Stimulated activated CD8-positive, alpha-beta memory T cell treated with anti-CD3 and anti-CD28 coated beads, Interleukin-4, amount 100 ng/mL, for 48 hours (primary cell): ENCODE measurements around the gene IRGC.
"Not testable (repeated sequence)": the region's sequence is repeated elsewhere in the genome, so short reads cannot be mapped to it uniquely, and the experiment has no call there.

Source experiments
- DNase-seq: peaks from one replicate; pipeline ENCODE4 v3.0.0-alpha.2; 2020

Gene IRGC

DNA sequence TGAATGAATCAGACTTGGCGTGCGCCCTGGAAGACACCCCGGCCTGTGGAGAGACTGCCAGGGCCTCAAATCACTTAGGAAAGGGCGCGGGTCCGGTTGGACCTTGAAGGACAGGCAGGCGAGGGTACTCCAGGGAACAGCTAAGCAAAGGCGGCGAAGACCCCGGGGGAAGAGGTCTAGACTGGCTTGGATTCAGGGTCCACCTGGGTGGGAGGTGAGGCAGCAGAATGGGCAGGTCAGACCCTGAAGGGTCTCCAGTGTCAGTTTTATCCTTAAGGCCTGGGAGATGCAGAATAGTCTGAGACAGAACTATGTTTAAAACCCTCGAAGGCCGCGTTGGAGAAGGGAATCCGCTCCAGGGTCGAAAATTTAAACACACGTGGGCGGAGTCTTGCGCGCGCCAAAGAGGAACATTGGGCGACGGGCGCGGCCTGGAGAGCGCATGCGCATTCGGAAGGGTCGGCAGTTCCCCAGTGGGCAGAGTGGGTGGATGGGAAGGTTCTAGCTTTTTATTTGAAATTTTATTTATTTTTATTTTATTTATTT is 39.5 kb downstream of the IRGC start:
- DNase-seq: peak; percentile 87

DNA sequence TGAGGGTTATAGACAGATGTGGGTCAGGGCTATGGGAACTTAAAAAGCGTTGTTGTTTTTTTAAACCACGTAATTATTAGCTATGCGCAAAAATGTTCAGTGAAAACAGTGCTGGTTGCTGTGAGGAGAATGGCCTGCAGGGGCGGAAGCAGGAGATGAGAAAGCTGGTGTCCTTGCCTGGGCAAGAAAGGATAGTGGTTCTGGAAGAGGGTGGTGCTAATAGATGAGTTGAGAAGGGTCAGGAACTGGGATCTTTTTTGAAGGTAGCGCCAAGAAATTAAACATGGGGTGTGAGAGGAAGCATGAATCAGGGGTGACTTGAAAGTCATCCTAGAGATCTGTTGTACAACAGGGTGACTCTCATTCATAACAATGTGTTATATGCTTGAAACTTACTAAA is 43.6 kb downstream of the IRGC start:
- DNase-seq: no peak

DNA sequence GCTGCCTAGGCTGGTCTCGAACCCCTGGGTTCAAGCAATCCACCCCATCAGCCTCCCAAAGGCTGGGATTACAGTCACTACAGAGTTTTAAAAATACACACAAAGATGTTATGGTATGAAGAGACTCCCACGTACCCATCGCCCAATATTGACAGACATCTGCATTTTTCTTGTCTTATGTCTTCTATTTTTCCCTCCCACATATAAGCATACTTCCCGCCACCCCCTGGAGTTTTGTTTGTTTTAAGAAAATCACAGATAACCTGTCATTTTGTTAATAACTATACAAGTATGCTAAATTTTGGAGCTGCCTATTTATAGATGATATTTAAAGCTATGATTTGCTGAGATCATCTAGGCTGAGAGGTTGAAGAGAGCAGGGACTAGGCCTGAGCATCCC is 45.1 kb downstream of the IRGC start:
- DNase-seq: no peak

DNA sequence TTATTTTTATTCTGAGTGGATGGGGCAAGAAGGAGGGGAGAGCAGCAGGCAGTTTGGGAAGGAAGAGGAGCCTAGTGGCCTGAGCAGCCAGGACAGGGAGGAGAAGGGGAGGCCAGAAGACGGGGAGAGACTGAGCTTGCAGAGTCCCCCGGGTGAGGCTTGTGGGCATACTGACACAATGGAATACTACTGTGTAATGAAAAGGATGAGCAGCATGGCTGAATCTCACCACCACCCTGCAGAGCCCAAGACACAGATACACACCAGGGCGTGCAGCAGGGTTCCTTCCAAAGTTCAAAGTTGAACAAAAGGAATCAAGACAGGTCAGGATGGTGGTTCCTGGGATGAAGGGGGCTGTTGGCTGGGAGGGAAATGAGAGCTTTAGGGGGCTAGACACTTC is 46.9 kb downstream of the IRGC start:
- DNase-seq: no peak

DNA sequence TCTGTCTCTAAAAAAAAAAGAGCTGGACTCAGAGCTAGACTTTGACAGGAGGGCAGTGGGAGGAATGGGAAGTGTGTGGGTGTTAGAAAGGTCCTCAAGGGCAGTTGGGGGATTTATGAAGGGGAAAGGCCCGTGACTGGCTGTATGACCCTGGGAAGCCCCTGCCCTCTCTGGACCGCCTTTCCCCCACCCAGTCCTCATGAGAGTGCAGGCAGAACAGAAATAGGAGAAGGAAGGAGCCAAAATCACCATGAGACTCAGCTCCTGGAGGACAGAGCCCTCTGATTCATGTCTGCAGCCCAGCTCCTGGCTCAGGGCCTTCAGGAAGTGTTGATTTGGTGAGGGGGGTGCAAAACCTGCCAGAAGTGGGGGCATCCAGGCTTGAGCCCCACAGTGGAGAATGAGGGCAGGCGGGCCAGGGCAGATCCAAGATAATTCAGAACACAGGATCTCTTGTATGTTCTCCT is 47.6 kb downstream of the IRGC start:
- no peak for DNase-seq

DNA sequence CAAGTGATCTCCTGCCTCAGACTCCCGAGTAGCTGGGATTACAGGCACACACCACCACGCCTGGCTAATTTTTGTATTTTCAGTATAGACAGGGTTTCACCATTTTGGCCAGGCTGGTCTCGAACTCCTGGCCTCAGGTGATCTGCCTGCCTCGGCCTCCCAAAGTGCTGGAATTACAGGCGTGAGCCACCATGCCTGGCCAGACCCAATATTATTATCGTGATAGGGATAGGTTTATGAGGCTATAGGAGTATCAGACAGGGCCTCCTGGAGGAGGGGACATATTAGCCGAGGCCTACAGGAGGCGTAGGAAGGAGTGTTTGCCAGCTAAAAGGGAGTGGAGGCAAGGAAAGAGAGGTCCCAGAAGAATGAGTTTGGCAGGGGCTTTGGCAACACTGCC is 48.8 kb downstream of the IRGC start:
- not testable (repeated sequence) for DNase-seq

DNA sequence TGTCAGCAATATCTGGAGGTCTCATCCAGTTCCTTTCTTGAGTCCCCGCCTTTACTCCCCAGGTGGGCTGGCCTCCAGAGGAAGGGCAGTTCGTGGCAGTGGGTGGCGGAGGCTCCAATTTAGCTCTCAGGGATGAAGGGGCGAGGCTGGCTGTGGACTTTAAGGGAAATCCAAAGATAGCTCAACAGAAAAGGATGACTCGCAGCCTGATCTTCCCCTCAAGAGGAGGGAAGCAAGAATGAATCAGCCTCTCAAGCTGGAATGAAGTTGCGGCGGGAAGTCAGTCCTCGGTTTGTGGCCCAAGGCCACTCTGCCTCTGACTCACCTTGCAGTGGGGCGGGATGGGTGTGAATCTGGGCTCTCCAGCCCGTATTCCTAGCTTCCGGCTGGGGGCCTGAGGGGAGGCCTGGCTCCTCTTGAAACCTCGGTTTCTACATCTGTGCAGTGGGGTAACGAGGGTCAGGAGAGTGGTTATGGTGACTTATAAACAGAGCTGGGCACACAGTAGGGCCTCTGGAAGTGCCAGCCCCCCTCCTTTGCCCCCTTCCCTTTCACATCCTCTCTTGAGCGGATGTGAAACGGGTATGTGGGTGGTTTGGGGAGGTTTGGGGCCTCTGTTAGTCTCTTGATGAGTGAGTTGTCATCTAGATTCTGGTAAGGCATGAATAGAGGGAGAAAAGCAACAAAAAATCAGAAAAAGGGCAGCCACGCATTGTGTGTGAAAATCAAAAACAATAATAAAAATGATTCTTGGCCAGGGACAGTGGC is 49.4 kb downstream of the IRGC start:
- peak; percentile 87 for DNase-seq

DNA sequence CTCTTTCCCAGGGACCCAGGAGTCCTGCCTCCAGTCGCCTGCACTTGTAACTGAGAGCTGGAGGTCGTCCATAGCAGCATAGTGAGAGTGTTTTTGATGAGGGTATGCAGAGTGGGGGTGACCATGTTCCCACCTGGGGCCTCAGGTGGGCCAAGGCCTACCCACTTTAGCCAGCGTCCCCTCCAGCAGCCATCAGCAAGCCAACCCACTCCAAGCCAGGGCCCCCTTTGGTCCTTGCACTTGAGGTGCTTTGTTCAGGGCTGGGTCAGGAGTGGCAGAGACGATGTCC is 50.8 kb downstream of the IRGC start:
- no peak for DNase-seq

DNA sequence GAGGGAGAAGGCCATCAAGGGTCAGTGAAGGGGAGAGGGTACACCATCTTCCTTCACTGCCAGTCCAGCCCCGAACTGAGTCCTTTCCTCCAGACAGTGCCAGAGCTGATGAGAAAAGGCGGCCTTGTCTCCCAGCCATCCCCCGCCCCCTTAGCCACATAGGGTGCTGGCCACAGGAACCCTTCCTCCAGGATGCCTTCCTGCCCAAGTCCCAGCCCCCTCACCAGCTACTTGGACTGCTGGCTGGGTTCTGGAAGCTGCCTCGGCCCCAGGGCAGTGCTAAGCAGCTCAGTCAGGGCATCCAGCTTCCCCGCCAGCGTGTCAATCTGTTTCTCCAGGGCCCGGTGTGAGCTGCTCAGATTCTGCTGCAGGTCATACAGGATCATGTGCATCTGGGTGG is 51.4 kb downstream of the IRGC start:
- DNase-seq: no peak

DNA sequence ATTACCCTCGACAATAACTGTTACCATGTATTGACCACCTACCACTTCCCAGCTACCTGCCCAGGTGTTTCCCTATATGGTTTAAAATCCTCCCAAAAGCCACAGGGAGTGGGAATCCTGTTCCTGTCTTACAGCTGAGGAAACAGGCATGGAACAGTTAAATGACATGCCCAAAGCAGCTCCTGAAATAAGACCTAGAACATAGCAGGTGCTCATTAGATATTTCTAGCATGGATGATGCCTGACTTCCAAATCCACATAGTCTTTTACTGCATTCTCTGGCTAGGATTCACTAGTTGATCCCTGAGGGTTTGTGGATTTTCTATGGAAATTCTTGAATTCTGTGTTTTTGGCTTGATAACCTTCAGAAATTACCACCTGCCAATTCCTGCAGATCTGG is 51.9 kb downstream of the IRGC start:
- DNase-seq: no peak

DNA sequence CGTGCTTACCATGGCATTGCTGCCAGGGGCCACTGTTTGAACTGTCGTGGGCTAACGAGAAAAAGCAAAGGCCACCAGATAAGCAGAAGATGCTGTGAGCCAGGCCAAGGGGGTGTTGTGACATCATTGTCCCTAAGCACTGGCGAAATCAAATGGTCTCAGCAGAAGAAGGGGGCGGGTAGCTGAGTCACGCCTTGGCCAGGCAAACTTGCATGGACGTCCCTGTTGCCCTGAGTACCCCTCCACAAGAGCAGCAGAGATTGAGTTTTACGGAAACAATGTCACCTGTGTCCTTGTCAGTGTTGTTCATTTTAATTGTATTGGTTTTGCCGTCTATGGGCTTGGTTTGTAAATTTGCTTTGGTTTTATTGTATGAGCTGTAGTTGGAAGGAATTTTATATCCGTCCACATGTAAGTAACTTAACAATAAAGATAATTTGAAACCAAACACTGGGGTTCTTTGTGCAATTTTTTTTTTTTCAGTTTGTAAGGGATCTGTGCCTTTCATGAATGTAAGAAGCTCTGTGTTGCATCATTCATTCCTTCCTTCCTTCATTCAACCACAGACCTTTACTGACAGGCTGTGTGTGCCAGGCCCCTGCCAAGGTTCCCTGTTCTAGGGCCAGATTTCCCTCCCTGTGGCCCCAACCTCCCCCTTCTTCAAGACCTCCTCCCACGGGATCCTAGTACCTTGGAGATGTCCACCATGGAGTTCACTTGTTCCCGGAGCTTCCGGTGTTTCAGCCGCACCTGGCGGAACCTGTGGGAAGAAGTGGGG is 52.6 kb downstream of the IRGC start:
- DNase-seq: no peak

DNA sequence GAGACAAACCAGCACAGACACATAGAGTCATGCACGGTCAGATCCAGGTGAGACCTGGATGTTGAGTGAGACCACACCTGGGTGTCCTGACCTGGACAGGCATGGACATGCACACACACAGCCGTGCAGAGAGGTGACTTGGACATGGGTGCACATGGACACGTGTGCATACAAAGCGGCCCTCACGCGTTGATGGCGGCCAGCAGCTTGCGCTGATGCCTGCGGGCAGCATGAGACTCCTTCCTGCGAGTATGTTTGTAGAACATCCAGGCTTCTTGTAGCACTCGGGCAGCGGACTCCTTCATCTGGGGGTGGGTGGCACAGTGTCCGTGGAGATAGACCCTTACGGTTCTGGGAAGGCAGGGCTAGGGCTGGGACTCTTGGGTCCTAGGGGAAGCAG is 53.4 kb downstream of the IRGC start:
- no peak for DNase-seq
